ENCODE data around the gene CLIP4. TPM values are rescaled to one million over a fixed set of nuclear protein-coding genes. Genes with fewer than 3 reads are reported as not detected.

CLIP4 gene
- polyA plus RNA-seq, 2 of the 4 experiments (the other 2 are of a cell fraction): 51.1 to 99.1 TPM

- Histone ChIP-seq H3K27ac (no peak overlapping the region), H3K4me1 (peaks cover 6% of the 10 kb centered on the region; the same call in 1 of the 3 replicates), H3K9me3 (no peaks in the 10 kb centered on the region), H3K4me3 (no peak overlapping the region), H3K4me2 (no peak overlapping the region)
- ChIA-PET CTCF (interaction anchor here (1.2 to 1.4 kb wide), 2 partner anchors 19 to 260 kb away, joined by 3 to 5 read pairs; no protein-coding TSS in a partner anchor), POLR2A (no interaction called here)
- DNase-seq (ENCODE audit: low read depth in 1 of 2, low spot score in 1 of 2) (no peak), FAIRE-seq (no peak), ATAC-seq (no peak)
- no peak for TF ChIP-seq RFX5 (IDR thresholded peaks at IDR 0.05)
- no peak for TF ChIP-seq KDM1A (IDR thresholded peaks at IDR 0.05; ENCODE audit: low read depth)
- no peak for TF ChIP-seq ZC3H11A (IDR thresholded peaks at IDR 0.05)
- TF ChIP-seq POLR2A (IDR thresholded peaks at IDR 0.05; ENCODE audit: low read length): no peak
- TF ChIP-seq FOSB (CRISPR knock-in tag; IDR thresholded peaks at IDR 0.05): no peak
- no peak for TF ChIP-seq CBX8 (IDR thresholded peaks at IDR 0.05)
- TF ChIP-seq, protein P1, sequence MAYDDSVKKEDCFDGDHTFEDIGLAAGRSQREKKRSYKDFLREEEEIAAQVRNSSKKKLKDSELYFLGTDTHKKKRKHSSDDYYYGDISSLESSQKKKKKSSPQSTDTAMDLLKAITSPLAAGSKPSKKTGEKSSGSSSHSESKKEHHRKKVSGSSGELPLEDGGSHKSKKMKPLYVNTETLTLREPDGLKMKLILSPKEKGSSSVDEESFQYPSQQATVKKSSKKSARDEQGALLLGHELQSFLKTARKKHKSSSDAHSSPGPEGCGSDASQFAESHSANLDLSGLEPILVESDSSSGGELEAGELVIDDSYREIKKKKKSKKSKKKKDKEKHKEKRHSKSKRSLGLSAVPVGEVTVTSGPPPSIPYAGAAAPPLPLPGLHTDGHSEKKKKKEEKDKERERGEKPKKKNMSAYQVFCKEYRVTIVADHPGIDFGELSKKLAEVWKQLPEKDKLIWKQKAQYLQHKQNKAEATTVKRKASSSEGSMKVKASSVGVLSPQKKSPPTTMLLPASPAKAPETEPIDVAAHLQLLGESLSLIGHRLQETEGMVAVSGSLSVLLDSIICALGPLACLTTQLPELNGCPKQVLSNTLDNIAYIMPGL (CRISPR knock-in tag; IDR thresholded peaks at IDR 0.05; ENCODE audit: borderline replicate concordance): no peak
- no peak for TF ChIP-seq TFCP2L1 (CRISPR knock-in tag; IDR thresholded peaks at IDR 0.05)
- no peak for TF ChIP-seq PHF8 (IDR thresholded peaks at IDR 0.05; ENCODE audit: borderline replicate concordance, low read depth)
- TF ChIP-seq RARB (CRISPR knock-in tag; IDR thresholded peaks at IDR 0.05): no peak
- TF ChIP-seq REST (IDR thresholded peaks at IDR 0.05): no peak
- no peak for TF ChIP-seq JUN (IDR thresholded peaks at IDR 0.05)
- no peak for TF ChIP-seq CHD2 (IDR thresholded peaks at IDR 0.05; ENCODE audit: low read length, partially characterized antibody)
- no peak for TF ChIP-seq TP53 (CRISPR knock-in tag; IDR thresholded peaks at IDR 0.05)
- TF ChIP-seq RNF2 (IDR thresholded peaks at IDR 0.05; ENCODE audit: borderline replicate concordance, low read depth): no peak
- no peak for TF ChIP-seq ESRRA (IDR thresholded peaks at IDR 0.05; ENCODE audit: borderline replicate concordance, low read length)
- WGBS (ENCODE audit: missing lambda C conversion rate): 18% methylated on average over 4 of the region's 4 CpGs
Measured at GRCh38 chr2:29219374-29219773, 104.2 kb downstream of the CLIP4 start.

- FAIRE-seq: no peak
- TF ChIP-seq RNF2 (IDR thresholded peaks at IDR 0.05; ENCODE audit: borderline replicate concordance, low read depth): no peak
- no peak for TF ChIP-seq ZC3H11A (IDR thresholded peaks at IDR 0.05)
- no peak for TF ChIP-seq HDAC2 (IDR thresholded peaks at IDR 0.05)
- TF ChIP-seq ATOH8 (CRISPR knock-in tag; IDR thresholded peaks at IDR 0.05; ENCODE audit: low read depth): no peak
- no peak for TF ChIP-seq CEBPB (IDR thresholded peaks at IDR 0.05)
- TF ChIP-seq NPAS2 (CRISPR knock-in tag; IDR thresholded peaks at IDR 0.05; ENCODE audit: borderline replicate concordance): no peak
- TF ChIP-seq HEYL (CRISPR knock-in tag; IDR thresholded peaks at IDR 0.05): no peak
- TF ChIP-seq BCL3 (IDR thresholded peaks at IDR 0.05): no peak
- no peak for TF ChIP-seq RFX5 (IDR thresholded peaks at IDR 0.05)
- no peak for TF ChIP-seq FOSB (CRISPR knock-in tag; IDR thresholded peaks at IDR 0.05)
- TF ChIP-seq FOSL2 (IDR thresholded peaks at IDR 0.05): no peak
- no peak for TF ChIP-seq FOSL2 (CRISPR knock-in tag; IDR thresholded peaks at IDR 0.05)
- TF ChIP-seq KDM1A (IDR thresholded peaks at IDR 0.05; ENCODE audit: low read depth): no peak
- no peak for TF ChIP-seq ESRRA (IDR thresholded peaks at IDR 0.05; ENCODE audit: borderline replicate concordance, low read length)
- TF ChIP-seq KDM5A (IDR thresholded peaks at IDR 0.05): no peak
- TF ChIP-seq CBX8 (IDR thresholded peaks at IDR 0.05): no peak
- TF ChIP-seq ZNF302 (CRISPR knock-in tag; IDR thresholded peaks at IDR 0.05): no peak
- TF ChIP-seq HOXB5 (CRISPR knock-in tag; IDR thresholded peaks at IDR 0.05): no peak
- TF ChIP-seq FOXS1 (CRISPR knock-in tag; IDR thresholded peaks at IDR 0.05): no peak
- TF ChIP-seq MYC (IDR thresholded peaks at IDR 0.05; ENCODE audit: borderline replicate concordance, low read length): no peak
- TF ChIP-seq NR3C1 (IDR thresholded peaks at IDR 0.05): no peak
- no peak for DNase-seq (ENCODE audit: low read depth in 1 of 2, low spot score in 1 of 2)
- Histone ChIP-seq H3K4me2 (no peak overlapping the region), H3K27ac (no peak overlapping the region), H3K4me1 (peaks cover 6% of the 10 kb centered on the region; the same call in 1 of the 3 replicates), H3K9me3 (no peaks in the 10 kb centered on the region), H3K4me3 (no peak overlapping the region)
- 57% methylated on average over 12 of the region's 12 CpGs for WGBS (ENCODE audit: missing lambda C conversion rate)
- ChIA-PET POLR2A (no interaction called here), CTCF (interaction anchor here (0.6 kb wide), 1 partner anchor 714 kb away, joined by 3 read pairs; no protein-coding TSS in a partner anchor)
- no peak for ATAC-seq
Measured at GRCh38 chr2:29220506-29221270, 105.5 kb downstream of the CLIP4 start.

All from A549 (cell line).